Adipose tissue (tissue), 3 donors: ENCODE data around the gene DENND5A. TPM values are rescaled to one million over a fixed set of nuclear protein-coding genes. Genes with fewer than 3 reads are reported as not detected.
"Not testable (repeated sequence)": the region's sequence is repeated elsewhere in the genome, so short reads cannot be mapped to it uniquely, and the experiment has no call there.

ENCODE experiments used
- H3K27ac ChIP-seq: one replicate; pipeline ENCODE4 v1.5.1; 2013; ENCODE audit warnings: low read depth, low read length
- WGBS, 3 donors: extraction: QIAGEN DNeasy Blood & Tissue Kit; methylation state at CpG; one replicate each; pipeline ENCODE4 v1.1.7; 2013; 5-methylcytosine and 5-hydroxymethylcytosine counted together
- polyA plus RNA-seq, 3 donors: library from polyadenylated mRNA; stranded (reverse); fragments of 200-250 nt; gene quantifications; one replicate each; pipeline ENCODE4 v1.2.3, GENCODE V29; 2013
- donor health status: healthy with polysubstance abuse.
- donor health status: Bipolar disorder and iron deficiency.
- donor health status: healthy.

Gene DENND5A
- polyA plus RNA-seq, 3 donors: 39.3 to 79.4 (median 70.3) TPM

- WGBS, 3 donors: 86 to 100% (median 95%) methylated on average over 1 of the region's 1 CpG
Measured at GRCh38 chr11:9130297-9130696, 134.9 kb downstream of the DENND5A start.

GRCh38 chr11:9126636-9127035 lies 138.5 kb downstream of the DENND5A start:
- no peak overlapping the region for H3K27ac ChIP-seq
- WGBS, 3 donors: 55 to 69% (median 67%) methylated on average over 2 of the region's 2 CpGs

More at GRCh38 chr11:9130297-9130696, 134.9 kb downstream of the DENND5A start:
- H3K27ac ChIP-seq: no peak overlapping the region

GRCh38 chr11:9125185-9125886 lies 139.8 kb downstream of the DENND5A start:
- H3K27ac ChIP-seq: no peak overlapping the region
- 94 to 95% (median 95%) methylated on average over 2 of the region's 2 CpGs for WGBS, 3 donors

- WGBS, 3 donors: 78 to 88% (median 88%) methylated on average over 2 of the region's 2 CpGs
- H3K27ac ChIP-seq: no peak overlapping the region
Measured at GRCh38 chr11:9123595-9124304, 141.4 kb downstream of the DENND5A start.

- H3K27ac ChIP-seq: no peak overlapping the region
- WGBS, 3 donors: 96 to 100% (median 96%) methylated on average over 2 of the region's 2 CpGs
Measured at GRCh38 chr11:9121469-9121796, 143.7 kb downstream of the DENND5A start.

- no peak overlapping the region for H3K27ac ChIP-seq
- WGBS, 3 donors: 66 to 71% (median 67%) methylated on average over 9 of the region's 9 CpGs
Measured at GRCh38 chr11:9120664-9121468, 144.3 kb downstream of the DENND5A start.

- no peak overlapping the region for H3K27ac ChIP-seq
- WGBS, 3 donors: 94 to 95% (median 95%) methylated on average over 2 of the region's 2 CpGs
Measured at GRCh38 chr11:9118277-9118676, 146.9 kb downstream of the DENND5A start.

- no peak overlapping the region for H3K27ac ChIP-seq
- WGBS, 3 donors: 92 to 100% (median 96%) methylated on average over 2 of the region's 2 CpGs
Measured at GRCh38 chr11:9112075-9112474, 153.1 kb downstream of the DENND5A start.

GRCh38 chr11:9109858-9110731 lies 155.1 kb downstream of the DENND5A start:
- WGBS, 3 donors: 91 to 93% (median 93%) methylated on average over 3 of the region's 3 CpGs
- no peak overlapping the region for H3K27ac ChIP-seq

GRCh38 chr11:9104580-9104979 lies 160.6 kb downstream of the DENND5A start:
- no peak overlapping the region for H3K27ac ChIP-seq
- 91 to 93% (median 92%) methylated on average over 7 of the region's 7 CpGs for WGBS, 3 donors

GRCh38 chr11:9103542-9104276 lies 161.4 kb downstream of the DENND5A start:
- 54 to 95% (median 94%) methylated on average over 7 of the region's 7 CpGs for WGBS, 3 donors

GRCh38 chr11:9099617-9100016 lies 165.5 kb downstream of the DENND5A start:
- 72 to 93% (median 78%) methylated on average over 4 of the region's 4 CpGs for WGBS, 3 donors
- H3K27ac ChIP-seq: no peak overlapping the region

More at GRCh38 chr11:9103542-9104276, 161.4 kb downstream of the DENND5A start:
- H3K27ac ChIP-seq: no peak overlapping the region

GRCh38 chr11:9098455-9098854 lies 166.7 kb downstream of the DENND5A start:
- WGBS, 3 donors: 82 to 98% (median 89%) methylated on average over 2 of the region's 2 CpGs
- H3K27ac ChIP-seq: not testable (repeated sequence)

- WGBS, 3 donors: 87 to 90% (median 89%) methylated on average over 21 to 23 of the region's 23 CpGs
Measured at GRCh38 chr11:9097186-9097943, 167.8 kb downstream of the DENND5A start.

GRCh38 chr11:9096427-9096826 lies 168.7 kb downstream of the DENND5A start:
- 92 to 96% (median 93%) methylated on average over 5 of the region's 5 CpGs for WGBS, 3 donors
- no peak overlapping the region for H3K27ac ChIP-seq

More at GRCh38 chr11:9097186-9097943, 167.8 kb downstream of the DENND5A start:
- H3K27ac ChIP-seq: not testable (repeated sequence)

- WGBS, 3 donors: 88 to 94% (median 90%) methylated on average over 12 of the region's 12 CpGs
- no peak overlapping the region for H3K27ac ChIP-seq
Measured at GRCh38 chr11:9095421-9095820, 169.7 kb downstream of the DENND5A start.

- WGBS, 3 donors: 97 to 98% (median 97%) methylated on average over 8 of the region's 8 CpGs
Measured at GRCh38 chr11:9094420-9094819, 170.7 kb downstream of the DENND5A start.

More at GRCh38 chr11:9094420-9094819, 170.7 kb downstream of the DENND5A start:
- H3K27ac ChIP-seq: no peak overlapping the region
